Measurements from ENCODE around the gene TRPM4.

The TRPM4 gene

GRCh38 chr19:49231804-49232203 is 74.2 kb downstream of the TRPM4 start:
- DNase-seq (ENCODE audit: low read depth) = no peak
- no peak overlapping the region for H3K4me3 ChIP-seq (ENCODE audit: control insufficient read depth, low read depth, low read length)
- TF ChIP-seq, protein P1, sequence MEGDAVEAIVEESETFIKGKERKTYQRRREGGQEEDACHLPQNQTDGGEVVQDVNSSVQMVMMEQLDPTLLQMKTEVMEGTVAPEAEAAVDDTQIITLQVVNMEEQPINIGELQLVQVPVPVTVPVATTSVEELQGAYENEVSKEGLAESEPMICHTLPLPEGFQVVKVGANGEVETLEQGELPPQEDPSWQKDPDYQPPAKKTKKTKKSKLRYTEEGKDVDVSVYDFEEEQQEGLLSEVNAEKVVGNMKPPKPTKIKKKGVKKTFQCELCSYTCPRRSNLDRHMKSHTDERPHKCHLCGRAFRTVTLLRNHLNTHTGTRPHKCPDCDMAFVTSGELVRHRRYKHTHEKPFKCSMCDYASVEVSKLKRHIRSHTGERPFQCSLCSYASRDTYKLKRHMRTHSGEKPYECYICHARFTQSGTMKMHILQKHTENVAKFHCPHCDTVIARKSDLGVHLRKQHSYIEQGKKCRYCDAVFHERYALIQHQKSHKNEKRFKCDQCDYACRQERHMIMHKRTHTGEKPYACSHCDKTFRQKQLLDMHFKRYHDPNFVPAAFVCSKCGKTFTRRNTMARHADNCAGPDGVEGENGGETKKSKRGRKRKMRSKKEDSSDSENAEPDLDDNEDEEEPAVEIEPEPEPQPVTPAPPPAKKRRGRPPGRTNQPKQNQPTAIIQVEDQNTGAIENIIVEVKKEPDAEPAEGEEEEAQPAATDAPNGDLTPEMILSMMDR (conservative IDR thresholded peaks at IDR 0.05; ENCODE audit: control insufficient read depth, insufficient read depth, low read depth, low read length) = no peak

DNA sequence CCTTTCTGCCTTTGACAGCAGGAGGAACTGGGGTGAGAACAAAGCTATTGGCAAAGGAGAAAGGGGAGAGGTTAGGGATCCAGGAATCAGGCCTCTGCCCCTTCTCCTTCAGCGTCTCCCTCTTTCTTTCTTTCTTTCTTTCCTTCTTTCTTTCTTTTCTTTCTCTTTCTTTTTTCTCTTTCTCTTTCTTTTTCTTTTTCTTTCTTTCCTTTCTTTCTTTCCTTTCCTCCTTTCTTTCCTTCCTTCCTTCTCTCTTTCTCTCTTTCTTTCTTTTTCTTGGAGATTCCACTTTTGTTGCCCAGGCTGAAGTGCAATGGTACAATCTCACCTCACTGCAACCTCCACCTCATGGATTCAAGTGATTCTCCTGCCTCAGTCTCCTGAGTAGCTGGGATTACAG is 75.6 kb downstream of the TRPM4 start:
- DNase-seq (ENCODE audit: low read depth) = no peak
- TF ChIP-seq, protein P1 (conservative IDR thresholded peaks at IDR 0.05; ENCODE audit: control insufficient read depth, insufficient read depth, low read depth, low read length) = no peak
- H3K4me3 ChIP-seq (ENCODE audit: control insufficient read depth, low read depth, low read length) = no peak overlapping the region

DNA sequence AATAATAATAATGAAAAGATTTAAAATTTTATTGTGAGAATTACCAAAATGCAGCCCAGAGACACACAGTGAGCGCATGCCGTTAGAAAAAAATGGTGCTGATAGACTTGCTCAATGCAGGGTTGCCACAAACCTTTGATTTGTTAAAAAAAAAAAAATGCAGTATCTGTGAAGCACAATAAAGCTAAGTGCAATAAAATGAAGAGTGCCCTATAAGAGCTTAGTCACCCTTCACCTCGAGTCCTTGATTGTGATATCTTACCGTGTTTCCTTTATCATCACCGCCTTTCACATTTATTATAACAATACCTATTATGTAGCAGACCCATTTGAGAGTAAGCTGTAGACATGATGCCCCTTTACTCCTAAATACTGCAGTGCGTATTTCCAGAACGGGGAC is 84.2 kb downstream of the TRPM4 start:
- H3K4me3 ChIP-seq (ENCODE audit: control insufficient read depth, low read depth, low read length) = no peak overlapping the region
- no peak for DNase-seq (ENCODE audit: low read depth)
- TF ChIP-seq, protein P1 (conservative IDR thresholded peaks at IDR 0.05; ENCODE audit: control insufficient read depth, insufficient read depth, low read depth, low read length) = no peak

GRCh38 chr19:49243129-49243528 is 85.5 kb downstream of the TRPM4 start:
- TF ChIP-seq, protein P1 (conservative IDR thresholded peaks at IDR 0.05; ENCODE audit: control insufficient read depth, insufficient read depth, low read depth, low read length) = no peak
- DNase-seq (ENCODE audit: low read depth) = no peak
- no peak overlapping the region for H3K4me3 ChIP-seq (ENCODE audit: control insufficient read depth, low read depth, low read length)

- DNase-seq (ENCODE audit: low read depth) = no peak
- TF ChIP-seq, protein P1 (conservative IDR thresholded peaks at IDR 0.05; ENCODE audit: control insufficient read depth, insufficient read depth, low read depth, low read length) = no peak
- H3K4me3 ChIP-seq (ENCODE audit: control insufficient read depth, low read depth, low read length) = no peak overlapping the region
Observed at GRCh38 chr19:49243726-49244125, 86.1 kb downstream of the TRPM4 start.

- TF ChIP-seq, protein P1 (conservative IDR thresholded peaks at IDR 0.05; ENCODE audit: control insufficient read depth, insufficient read depth, low read depth, low read length) = no peak
- H3K4me3 ChIP-seq (ENCODE audit: control insufficient read depth, low read depth, low read length) = no peak overlapping the region
- no peak for DNase-seq (ENCODE audit: low read depth)
Observed at GRCh38 chr19:49244256-49244655, 86.7 kb downstream of the TRPM4 start.

DNA sequence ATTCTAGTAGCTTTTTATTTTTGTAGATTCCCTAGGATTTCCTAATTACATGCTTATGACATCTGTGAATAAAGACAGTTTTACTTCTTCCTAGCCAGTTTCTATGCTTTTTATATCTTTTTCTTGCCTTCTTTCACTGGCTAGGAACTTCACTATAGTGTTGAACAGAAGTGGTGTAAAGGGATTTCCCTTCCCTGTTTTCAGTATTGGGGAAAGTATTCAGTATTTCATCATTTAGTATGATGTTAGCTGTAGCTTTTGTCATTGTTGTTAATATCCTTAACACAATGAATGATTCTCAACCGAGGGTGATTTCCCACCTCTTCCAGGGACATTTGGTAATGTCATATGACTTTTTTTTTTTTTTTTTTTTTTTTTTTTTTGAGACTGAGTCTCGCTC is 90.1 kb downstream of the TRPM4 start:
- H3K4me3 ChIP-seq (ENCODE audit: control insufficient read depth, low read depth, low read length) = no peak overlapping the region
- DNase-seq (ENCODE audit: low read depth) = no peak
- TF ChIP-seq, protein P1 (conservative IDR thresholded peaks at IDR 0.05; ENCODE audit: control insufficient read depth, insufficient read depth, low read depth, low read length) = no peak
